AML-193 (cell line): Measurements from ENCODE around the gene TTC6.

Source experiments
- DNase-seq, 2 experiments: peaks; one replicate each; lab custom pipeline; 2025; lab: John Stamatoyannopoulos, UW

Gene TTC6

GRCh38 chr14:37585971-37586796, 9.2 kb upstream of the TTC6 start:
- DNase-seq, result no peak

- no peak for DNase-seq
These were observed 8.7 kb upstream of the TTC6 start for GRCh38 chr14:37586797-37587130.

GRCh38 chr14:37587131-37587803, 8.2 kb upstream of the TTC6 start:
- no peak for DNase-seq

DNA sequence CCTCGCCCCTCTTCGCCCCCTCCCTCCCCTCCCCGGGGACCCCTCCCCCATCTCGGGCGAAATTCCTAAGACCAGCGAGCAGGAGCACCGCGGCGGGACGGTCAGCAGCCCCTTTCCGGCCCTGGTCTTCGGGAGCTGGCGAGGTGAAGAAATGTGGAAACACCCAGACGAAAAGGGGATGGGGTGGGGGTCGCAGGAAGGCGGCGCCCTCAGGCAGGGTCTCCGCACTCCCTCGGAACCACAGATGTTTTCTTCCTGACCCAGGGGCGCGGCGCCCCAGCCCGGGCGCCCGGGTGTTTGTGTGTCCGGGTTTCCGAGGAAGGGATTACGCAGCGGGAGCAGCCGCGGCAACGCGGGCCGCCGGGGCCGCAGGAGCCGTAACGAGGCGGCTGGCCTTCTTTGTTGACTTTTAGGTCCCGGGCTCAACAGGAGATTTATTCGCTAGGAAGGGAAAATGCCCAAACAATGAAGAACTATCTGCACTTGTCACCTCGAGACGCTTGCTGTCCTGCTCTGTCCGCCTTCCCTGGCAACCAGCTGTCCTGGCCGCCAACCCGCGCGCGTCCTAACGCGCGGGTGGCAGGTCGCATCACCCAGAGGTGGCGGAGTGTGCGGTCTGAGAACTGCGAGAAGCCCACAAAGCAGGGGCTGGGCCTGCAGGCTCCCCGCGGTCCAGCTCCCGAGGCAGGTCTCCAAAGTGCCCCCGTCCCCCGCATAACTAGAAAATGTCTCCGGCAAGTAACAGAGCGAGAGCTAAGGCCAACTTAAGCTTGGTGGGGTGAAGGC, 7.4 kb upstream of the TTC6 start:
- no peak for DNase-seq

DNA sequence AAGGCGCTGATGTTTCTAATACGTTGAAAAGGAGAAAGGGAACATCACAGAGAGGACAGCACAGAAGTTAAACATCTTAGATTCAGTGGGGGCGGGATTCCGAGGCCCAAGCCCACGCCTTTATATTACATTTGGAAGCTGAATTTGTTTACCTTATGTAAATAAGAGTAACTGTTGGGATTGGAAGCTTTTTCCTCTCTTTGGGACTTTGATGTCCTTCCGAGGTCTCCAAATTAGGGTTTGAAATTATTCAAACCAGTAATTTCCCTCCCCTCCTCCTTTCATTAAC, 6.8 kb upstream of the TTC6 start:
- DNase-seq, result no peak

GRCh38 chr14:37588956-37589714, 6.3 kb upstream of the TTC6 start:
- no peak for DNase-seq

DNA sequence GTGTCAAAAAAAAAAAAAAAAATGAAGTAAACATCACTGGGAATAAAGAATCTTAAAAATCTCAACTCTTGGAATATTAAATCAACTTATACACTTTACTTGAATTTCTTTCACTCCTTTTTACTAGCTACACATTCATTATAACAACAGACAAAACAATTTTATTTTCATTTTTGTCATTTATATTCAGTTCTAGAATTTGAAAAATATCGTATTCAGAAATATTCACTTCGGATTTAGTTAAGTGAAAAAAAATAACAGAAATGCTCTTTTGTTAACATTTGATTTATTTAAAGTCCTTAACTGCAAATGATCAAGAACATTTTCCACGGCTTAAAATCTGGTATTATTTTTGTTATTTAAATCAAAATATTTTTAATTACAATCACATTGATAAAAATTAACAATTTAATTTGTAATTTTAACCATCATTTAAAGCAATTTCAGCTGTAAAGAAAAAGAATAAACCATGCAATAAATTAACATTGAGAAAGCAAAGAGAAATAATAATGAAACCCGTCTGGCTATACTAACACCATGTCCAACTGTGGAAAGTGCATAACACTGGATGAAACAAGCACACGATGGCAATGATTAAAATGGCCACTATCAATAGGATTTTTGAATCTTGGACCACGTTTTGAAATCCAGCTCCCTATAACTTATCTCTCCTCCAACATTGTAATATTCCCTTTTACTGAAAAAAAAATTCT, 5.6 kb upstream of the TTC6 start:
- DNase-seq, result no peak

DNA sequence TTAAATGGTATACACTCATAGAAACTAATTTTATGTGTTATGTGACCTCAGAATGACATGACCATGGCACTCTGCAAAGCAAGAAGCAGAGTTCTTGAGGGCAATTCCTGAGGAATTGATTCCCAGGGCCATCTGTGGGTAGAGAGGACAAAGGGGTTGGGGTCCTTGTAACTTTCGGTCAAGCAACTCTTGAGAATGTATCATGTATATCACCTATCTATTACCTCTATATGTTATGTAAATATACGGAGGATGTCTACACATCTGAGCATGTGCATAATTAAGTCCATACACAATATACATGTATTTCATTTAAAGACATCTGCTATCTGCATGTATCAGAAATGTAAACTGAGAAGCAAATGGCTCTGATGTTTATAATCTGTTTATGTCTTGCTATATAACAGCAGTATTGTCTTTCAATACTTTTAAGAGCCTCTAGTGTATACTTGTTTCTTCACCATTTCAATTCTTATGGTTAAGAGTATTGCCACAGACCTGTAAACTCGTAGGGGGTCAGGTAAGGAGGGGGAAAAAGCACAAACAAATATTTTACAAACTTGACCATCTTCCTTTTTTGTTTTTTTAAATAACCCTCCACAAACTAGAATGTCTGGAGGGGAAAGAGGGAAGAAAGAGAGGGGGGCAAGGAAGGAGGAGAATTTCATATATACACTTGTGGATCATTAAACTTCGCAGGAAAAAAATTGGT, 4.8 kb upstream of the TTC6 start:
- DNase-seq, result no peak

DNA sequence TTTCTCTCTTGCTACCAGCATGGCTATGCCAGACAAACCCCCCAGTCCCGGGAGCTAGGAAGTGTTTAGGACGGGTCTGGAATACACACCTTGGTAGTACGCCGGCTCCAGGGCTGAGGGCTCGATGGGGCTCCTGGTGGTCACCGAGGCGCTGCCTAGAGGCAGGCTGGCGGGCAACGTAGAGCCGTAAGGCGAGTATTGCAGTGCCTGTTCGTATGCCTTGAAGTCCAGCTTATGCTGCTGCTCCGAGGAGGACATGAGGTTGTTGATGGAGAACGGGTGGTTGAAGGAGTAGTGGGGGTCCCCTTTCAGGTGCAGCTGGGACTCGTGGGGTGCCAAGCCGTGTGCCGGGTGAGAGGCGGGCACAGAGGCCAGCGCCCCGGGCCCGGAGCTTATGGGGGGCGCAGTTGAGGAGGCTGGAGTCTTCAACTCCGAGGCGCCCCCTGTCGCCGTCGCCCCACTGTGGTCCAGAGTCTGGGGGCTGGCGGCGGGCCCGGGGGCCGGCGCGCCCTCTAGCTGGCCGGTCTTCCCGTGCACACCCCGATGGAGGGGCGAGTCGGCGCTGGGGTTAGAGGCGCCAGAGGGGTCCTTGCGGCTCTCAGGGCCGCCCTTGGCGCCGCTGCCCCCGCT, 4.0 kb upstream of the TTC6 start:
- DNase-seq, result no peak

DNA sequence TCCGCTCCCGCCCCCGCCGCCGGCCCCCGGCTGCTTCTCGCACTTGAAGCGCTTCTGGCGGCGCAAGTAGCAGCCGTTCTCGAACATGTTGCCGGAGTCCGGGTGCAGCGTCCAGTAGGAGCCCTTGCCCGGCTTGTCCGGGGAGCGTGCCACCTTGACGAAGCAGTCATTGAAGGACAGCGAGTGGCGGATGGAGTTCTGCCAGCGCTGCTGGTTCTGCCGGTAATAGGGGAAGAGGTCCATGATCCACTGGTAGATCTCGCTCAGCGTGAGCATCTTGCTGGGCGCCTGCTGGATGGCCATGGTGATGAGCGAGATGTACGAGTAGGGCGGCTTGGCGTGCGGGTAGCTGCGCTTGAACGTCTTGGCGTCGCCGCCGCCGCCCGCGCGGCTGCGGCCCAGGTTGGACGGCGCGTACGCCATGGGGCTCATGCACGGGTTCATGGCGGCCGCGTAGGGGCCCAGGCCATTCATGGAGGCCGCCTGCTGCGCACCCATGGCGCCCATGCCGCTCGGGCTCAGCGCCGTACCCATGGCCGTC, 3.4 kb upstream of the TTC6 start:
- no peak for DNase-seq

DNA sequence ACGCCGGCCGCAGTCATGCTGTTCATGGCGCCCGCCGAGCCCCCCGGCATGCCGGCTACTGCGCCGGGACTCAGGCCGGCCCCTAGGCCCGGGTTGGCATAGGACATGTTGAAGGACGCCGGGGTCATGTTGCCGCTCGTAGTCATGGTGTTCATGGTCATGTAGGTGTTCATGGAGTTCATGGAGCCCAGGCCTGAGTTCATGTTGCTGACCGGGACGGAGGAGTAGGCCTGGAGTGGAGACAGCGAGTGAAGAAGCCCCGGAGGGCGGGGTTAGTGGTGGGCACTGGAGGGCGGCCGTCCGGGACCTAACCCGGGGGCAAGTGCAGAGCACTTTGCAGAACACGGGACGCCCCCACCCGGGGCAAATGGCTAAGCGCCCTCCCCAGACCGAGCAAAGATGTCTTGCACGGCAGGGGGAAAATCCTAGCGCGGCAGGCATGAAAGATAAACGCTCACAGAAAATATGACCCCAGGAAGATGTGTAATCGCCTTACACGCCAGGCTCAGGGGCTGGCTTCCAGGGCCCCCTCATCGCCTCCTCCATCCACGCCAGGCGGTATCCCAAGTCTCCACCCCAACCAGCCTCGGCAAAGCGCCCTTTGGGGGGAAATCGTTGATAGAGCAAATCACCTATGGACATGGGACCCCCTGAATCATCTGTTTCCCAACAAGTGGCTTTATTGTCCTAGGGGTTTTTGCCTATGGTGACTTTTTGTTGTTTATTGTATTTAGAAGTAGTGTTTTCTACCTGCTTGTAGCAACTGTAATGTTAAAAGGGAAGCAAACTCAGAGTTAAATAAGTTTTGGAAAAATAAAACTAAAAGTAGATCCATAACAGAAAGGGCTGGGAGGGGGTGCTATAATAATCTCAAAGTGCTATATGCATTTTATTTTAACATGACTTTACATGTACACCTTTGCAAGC, 2.7 kb upstream of the TTC6 start:
- no peak for DNase-seq

GRCh38 chr14:37593511-37594237, 1.8 kb upstream of the TTC6 start:
- DNase-seq, result no peak

DNA sequence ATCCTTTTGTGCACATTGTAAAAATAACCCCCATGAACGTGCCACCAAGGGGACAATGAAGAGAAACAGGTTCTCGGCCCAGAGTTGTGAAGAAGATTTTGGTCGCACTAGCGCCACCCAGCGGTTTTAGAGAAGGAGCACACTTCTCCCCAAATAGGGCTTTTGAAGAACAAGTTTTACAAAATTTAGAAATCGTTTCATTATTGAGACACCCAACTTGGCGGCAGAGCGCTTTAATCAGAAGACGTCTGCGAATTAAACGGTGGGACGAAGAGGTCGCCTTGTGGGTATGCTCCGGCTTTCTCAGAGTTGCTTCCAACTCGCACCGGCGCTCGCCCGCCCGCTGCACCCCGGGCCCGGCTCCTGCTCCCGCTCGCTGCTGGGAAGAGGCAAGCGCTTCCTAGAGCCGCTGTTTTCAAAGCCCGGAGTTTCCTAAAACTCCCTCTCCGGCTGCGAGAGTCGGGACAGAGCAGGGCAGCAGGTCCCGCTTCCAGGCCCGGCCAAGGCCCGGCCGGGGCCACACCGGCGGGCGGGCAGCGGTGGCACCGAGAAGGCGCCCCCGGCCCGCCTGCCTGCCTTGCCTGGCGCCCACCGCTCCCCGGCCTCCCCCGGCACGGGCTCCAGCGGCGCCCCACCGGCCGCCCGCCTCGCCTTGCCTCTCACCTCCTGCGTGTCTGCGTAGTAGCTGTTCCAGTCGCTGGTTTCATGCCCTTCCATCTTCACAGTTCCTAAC, 1.0 kb upstream of the TTC6 start:
- peak; percentile 28 to 47 for DNase-seq

DNA sequence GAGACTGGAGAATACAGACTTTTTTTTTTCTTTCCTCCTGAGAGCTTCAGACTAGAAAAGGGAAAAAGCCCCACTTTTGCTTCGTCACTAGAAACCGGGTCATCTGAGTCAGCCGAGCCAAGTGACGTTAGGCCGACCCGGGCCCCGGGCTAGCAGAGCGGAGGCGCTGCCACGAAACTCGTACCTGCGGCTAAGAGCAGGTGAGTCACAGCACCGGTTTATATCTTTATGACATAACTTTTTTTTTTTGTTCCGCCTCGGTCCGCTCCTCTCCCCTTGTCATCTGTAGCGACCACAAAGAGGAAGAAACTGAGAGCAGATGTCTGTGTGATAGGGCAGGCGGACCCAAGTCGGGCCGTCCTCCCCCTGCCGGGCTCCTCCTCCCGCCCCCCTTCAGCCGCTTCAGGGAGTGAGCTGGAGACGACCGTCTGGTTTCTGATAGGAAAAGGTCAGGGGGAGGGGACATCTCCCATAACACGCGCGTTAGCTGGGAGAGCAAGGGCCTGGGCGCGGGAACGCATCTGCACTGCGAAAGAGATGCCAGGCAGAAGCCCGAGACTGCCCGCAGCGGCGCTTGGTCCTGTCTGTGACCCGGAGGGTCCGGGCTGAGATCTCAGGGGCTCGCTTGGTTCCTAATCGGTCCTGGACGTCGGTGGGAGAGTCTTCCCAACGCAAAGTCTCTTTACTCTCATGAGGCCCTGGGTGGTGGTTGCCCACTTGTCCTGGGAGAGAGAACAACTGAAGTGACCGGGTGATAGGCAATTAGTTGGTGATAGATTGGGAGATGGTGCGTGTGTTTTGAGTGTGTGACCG, 586 bp downstream of the TTC6 start:
- DNase-seq, result peak in 1 of 2 experiments; percentile 0

- DNase-seq, result no peak
These were observed 1.5 kb downstream of the TTC6 start for GRCh38 chr14:37596790-37597472.

DNA sequence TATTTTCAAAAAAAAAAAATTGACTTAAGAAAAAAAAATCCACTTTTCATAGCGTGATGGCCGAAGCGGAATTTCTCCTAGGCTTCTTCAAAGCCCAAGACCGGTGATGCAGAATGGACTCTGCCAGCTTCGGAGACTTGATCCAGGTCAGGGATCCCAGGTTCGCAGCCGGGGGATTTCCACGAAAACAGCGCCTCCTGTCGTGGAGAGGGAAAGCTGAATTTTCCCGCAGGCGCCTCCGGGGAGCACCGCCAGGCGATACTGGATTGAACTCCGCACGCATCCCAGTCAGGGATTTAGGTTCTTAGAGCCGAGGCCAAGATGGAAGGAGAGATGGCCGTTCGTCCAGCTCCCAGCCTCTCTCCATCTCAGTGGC, 2.1 kb downstream of the TTC6 start:
- no peak for DNase-seq
